IMR-90 (cell line): ENCODE results near the gene CEMIP2. TPM values are rescaled to one million over a fixed set of nuclear protein-coding genes. Genes with fewer than 3 reads are reported as not detected.

Source experiments
- ATAC-seq: fragments of 200-7000 bp; cut with Tn5 transposase; 2 replicates; pipeline ENCODE4 v1.9.1; 2020; ENCODE audit warnings: low read depth, mild to moderate bottlenecking, moderate library complexity
- BruUV-seq: library from RNA; stranded (reverse); fragments of 400-500 nt; replicated peaks from 2 replicates; lab custom pipeline; 2021; lab: Mats Ljungman, UMichigan
- CTCF ChIA-PET: fragments of 300-600 bp; formaldehyde crosslinking; extraction: SDS; loops from one replicate; lab custom pipeline; 2021; ENCODE audit warnings: antibody characterized with exemption; lab: Yijun Ruan, JAX
- POLR2A ChIA-PET: fragments of 300-600 bp; sonication (Branson Sonifier 250); formaldehyde crosslinking; loops from one replicate; lab custom pipeline; 2022; ENCODE audit warnings: antibody characterized with exemption; ENCODE audit not compliant: unreplicated experiment; lab: Charles Lee
- DNase-seq: peaks from one replicate; pipeline ENCODE4 v3.0.0; 2013
- H2AFZ ChIP-seq: replicated peaks from 2 replicates; pipeline ENCODE3; 2013; ENCODE audit warnings: low read length, mild to moderate bottlenecking; ENCODE audit not compliant: poor library complexity
- H2AK5ac ChIP-seq: 2 replicates; pipeline ENCODE4 v1.6.1; 2013; ENCODE audit warnings: low read depth, low read length, inconsistent platforms
- H2AK9ac ChIP-seq: replicated peaks from 2 replicates; pipeline ENCODE3; 2013; ENCODE audit warnings: mild to moderate bottlenecking, low read depth, low read length, moderate library complexity; ENCODE audit not compliant: poor library complexity
- H2BK120ac ChIP-seq: 2 replicates; pipeline ENCODE4 v1.6.1; 2013; ENCODE audit warnings: low read depth, low read length, inconsistent platforms
- H2BK15ac ChIP-seq: 3 replicates; pipeline ENCODE4 v1.6.1; 2013; ENCODE audit warnings: low read depth, low read length, inconsistent platforms
- H2BK20ac ChIP-seq: 2 replicates; pipeline ENCODE4 v1.6.1; 2013; ENCODE audit warnings: low read depth, mild to moderate bottlenecking, inconsistent platforms, low read length, moderate library complexity
- H2BK5ac ChIP-seq: 2 replicates; pipeline ENCODE4 v1.6.1; 2013; ENCODE audit warnings: mild to moderate bottlenecking, low read depth, low read length, inconsistent platforms; ENCODE audit not compliant: poor library complexity, severe bottlenecking
- H3K14ac ChIP-seq: replicated peaks from 2 replicates; pipeline ENCODE4 v1.6.1; 2013; ENCODE audit warnings: low read depth, low read length, inconsistent platforms
- H3K18ac ChIP-seq: 2 replicates; pipeline ENCODE4 v1.6.1; 2013; ENCODE audit warnings: low read depth, low read length, control low read depth
- H3K23ac ChIP-seq: 2 replicates; pipeline ENCODE4 v1.6.1; 2013; ENCODE audit warnings: low read depth, low read length, inconsistent platforms
- H3K27ac ChIP-seq: 2 replicates; pipeline ENCODE4 v1.5.1; 2013; ENCODE audit warnings: mild to moderate bottlenecking, control low read depth, low read length; ENCODE audit not compliant: insufficient read depth
- H3K27me3 ChIP-seq: 2 replicates; pipeline ENCODE4 v1.6.1; 2013; ENCODE audit warnings: low read length; ENCODE audit not compliant: control insufficient read depth, insufficient read depth
- H3K36me3 ChIP-seq: 2 replicates; pipeline ENCODE4 v1.6.1; 2013; ENCODE audit warnings: low read length, mixed read lengths; ENCODE audit not compliant: control insufficient read depth, insufficient read depth
- H3K4ac ChIP-seq: 2 replicates; pipeline ENCODE4 v1.6.1; 2013; ENCODE audit warnings: low read depth, low read length, inconsistent platforms
- H3K4me1 ChIP-seq: 2 replicates; pipeline ENCODE4 v1.6.1; 2013; ENCODE audit warnings: low read length, mixed read lengths; ENCODE audit not compliant: control insufficient read depth, insufficient read depth
- H3K4me2 ChIP-seq: 2 replicates; pipeline ENCODE4 v1.6.1; 2013; ENCODE audit warnings: low read depth, mild to moderate bottlenecking, control low read depth, low read length, moderate library complexity
- H3K4me3 ChIP-seq: 2 replicates; pipeline ENCODE4 v1.5.1; 2013; ENCODE audit warnings: low read depth, mild to moderate bottlenecking, control low read depth, low read length, moderate library complexity; ENCODE audit not compliant: insufficient read depth
- H3K56ac ChIP-seq: 2 replicates; pipeline ENCODE4 v1.6.1; 2013; ENCODE audit warnings: low read length, inconsistent platforms; ENCODE audit not compliant: insufficient read depth; ENCODE audit errors: extremely low read depth
- H3K79me1 ChIP-seq, 2 experiments: 2 replicates each; pipeline ENCODE4 v1.6.1; 2013; ENCODE audit warnings: low read length in 2 of 2, inconsistent platforms in 1 of 2, low read depth in 1 of 2
- H3K9ac ChIP-seq: 2 replicates; pipeline ENCODE4 v1.6.1; 2013; ENCODE audit warnings: low read depth, low read length, control low read depth
- H3K9me1 ChIP-seq: 2 replicates; pipeline ENCODE4 v1.6.1; 2013; ENCODE audit warnings: low read length, inconsistent platforms; ENCODE audit not compliant: insufficient read depth
- H3K9me3 ChIP-seq: 2 replicates; pipeline ENCODE4 v1.6.1; 2013; ENCODE audit warnings: low read length; ENCODE audit not compliant: control insufficient read depth, insufficient read depth
- H4K20me1 ChIP-seq: 2 replicates; pipeline ENCODE4 v1.6.1; 2013; ENCODE audit warnings: low read length, inconsistent platforms; ENCODE audit not compliant: insufficient read depth
- H4K5ac ChIP-seq: 2 replicates; pipeline ENCODE4 v1.6.1; 2013; ENCODE audit warnings: mild to moderate bottlenecking, low read depth, low read length, control low read depth
- H4K8ac ChIP-seq, 2 experiments: 2 replicates each; pipeline ENCODE4 v1.6.1; 2013; ENCODE audit warnings: low read depth in 2 of 2, low read length in 2 of 2, control low read depth in 1 of 2, inconsistent platforms in 1 of 2
- H4K91ac ChIP-seq: 2 replicates; pipeline ENCODE4 v1.6.1; 2013; ENCODE audit warnings: low read depth, low read length, inconsistent platforms; ENCODE audit not compliant: insufficient read depth
- BHLHE40 ChIP-seq: fragments of 150-350 bp; IDR thresholded peaks from 2 replicates; pipeline ENCODE4 v1.6.1; 2016; ENCODE audit warnings: mild to moderate bottlenecking, low read depth, low read length
- CEBPB ChIP-seq: IDR thresholded peaks from 2 replicates; pipeline ENCODE4 v1.6.1; 2012; ENCODE audit warnings: low read depth, low read length, improper control_type of control experiment
- CHD1 ChIP-seq: IDR thresholded peaks from 2 replicates; pipeline ENCODE4 v1.6.1; 2012; ENCODE audit warnings: low read depth, low read length, improper control_type of control experiment
- CTCF ChIP-seq: conservative IDR thresholded peaks from 2 replicates; pipeline ENCODE4 v1.5.1; 2012; ENCODE audit warnings: mild to moderate bottlenecking, low read depth, low read length, improper control_type of control experiment
- MAFK ChIP-seq: IDR thresholded peaks from 2 replicates; pipeline ENCODE4 v1.6.1; 2012; ENCODE audit warnings: low read depth, low read length, improper control_type of control experiment
- NFE2L2 ChIP-seq: fragments of 150-350 bp; IDR thresholded peaks from 2 replicates; pipeline ENCODE4 v1.6.1; 2016; ENCODE audit warnings: low read depth, mild to moderate bottlenecking, low read length
- RFX5 ChIP-seq: IDR thresholded peaks from 2 replicates; pipeline ENCODE4 v1.8.0; 2012; ENCODE audit warnings: low read depth, mild to moderate bottlenecking, low read length, moderate library complexity
- SMC3 ChIP-seq: fragments of 150-350 bp; IDR thresholded peaks from 2 replicates; pipeline ENCODE4 v1.6.1; 2016; ENCODE audit warnings: low read depth, mild to moderate bottlenecking, antibody characterized with exemption, low read length, moderate library complexity
- USF2 ChIP-seq: fragments of 150-350 bp; IDR thresholded peaks from 2 replicates; pipeline ENCODE4 v1.6.1; 2017; ENCODE audit warnings: mild to moderate bottlenecking, antibody characterized with exemption, low read length, low read depth
- WGBS, 2 experiments: methylation state at CpG; one replicate each; pipeline versions ENCODE4 v1.1.5 to v1.1.7; 2013; ENCODE audit warnings: missing lambda C conversion rate in 2 of 2; ENCODE audit not compliant: insufficient read length in 1 of 2; ENCODE audit errors: extremely low coverage in 2 of 2; 5-methylcytosine and 5-hydroxymethylcytosine counted together
- dilution Hi-C: fragments of 300-500 bp; cut with HindIII; formaldehyde crosslinking; loops from one replicate; pipeline ENCODE4 v1.14.3; 2018; ENCODE audit warnings: low sequenced_read_pairs; ENCODE audit not compliant: unreplicated experiment
- in situ Hi-C: fragments of 300-500 bp; cut with MboI; formaldehyde crosslinking; loops from 3 replicates; pipeline ENCODE4 v1.14.3; 2019; ENCODE audit warnings: low sequenced_read_pairs, inconsistent platforms, mixed read lengths
- intact Hi-C: fragments of 100-400 bp; cut with micrococcal nuclease; formaldehyde crosslinking; loops from 2 replicates; pipeline ENCODE4 v1.10.0; 2022
- polyA plus RNA-seq, 3 experiments: library from polyadenylated mRNA; depleted of rRNA; stranded (reverse); fragments of >200 nt; gene quantifications; 2 replicates each; pipeline ENCODE4 v1.2.3, GENCODE V29; 2012; ENCODE audit warnings: low replicate concordance in 1 of 3
- total RNA-seq: library from RNA; depleted of rRNA; stranded (reverse); fragments of >200 nt; gene quantifications from 2 replicates; pipeline ENCODE4 v1.2.3, GENCODE V29; 2012

Gene CEMIP2
- total and polyA plus RNA-seq, 2 of the 4 experiments (the other 2 are of a cell fraction): 65.2 to 67.4 TPM

GRCh38 chr9:71656496-71656895, 111.8 kb downstream of the CEMIP2 start:
- dilution Hi-C loops: no loop called here
- POLR2A ChIA-PET: no interaction called here
- BruUV-seq: no TSS peak
- Histone ChIP-seq H3K14ac (no peak overlapping the region), H2AK5ac (no peak overlapping the region), H3K4me1 (no peaks in the 10 kb centered on the region), H3K23ac (no peak overlapping the region), H4K8ac (no peak overlapping the region), H4K91ac (no peak overlapping the region), H2BK20ac (no peak overlapping the region), H3K4ac (no peak overlapping the region), H3K27ac (no peak overlapping the region), H3K4me2 (no peak overlapping the region), H3K27me3 (peaks cover 11% of the 10 kb centered on the region; the same call in 1 of the 2 replicates), H2AFZ (no peak overlapping the region), H3K36me3 (no peaks in the 10 kb centered on the region), H3K56ac (no peak overlapping the region), H2AK9ac (no peak overlapping the region), H2BK15ac (no peak overlapping the region), H3K4me3 (no peak overlapping the region), H2BK120ac (no peak overlapping the region), H2BK5ac (no peak overlapping the region), H4K5ac (no peak overlapping the region), H3K9me1 (no peaks in the 10 kb centered on the region), H3K9me3 (no peaks in the 10 kb centered on the region), H3K79me1 (no peaks in the 10 kb centered on the region), H4K20me1 (no peaks in the 10 kb centered on the region), H3K18ac (no peak overlapping the region), H3K9ac (no peak overlapping the region)
- TF ChIP-seq CTCF: no peak
- TF ChIP-seq NFE2L2: no peak
- TF ChIP-seq BHLHE40: no peak
- TF ChIP-seq CHD1: no peak
- no peak for TF ChIP-seq RFX5
- TF ChIP-seq MAFK: no peak
- TF ChIP-seq USF2: no peak
- TF ChIP-seq CEBPB: no peak
- TF ChIP-seq SMC3: no peak
- WGBS, 2 experiments: no CpG with 5 or more reads among the region's 1 CpG
- no peak for DNase-seq
- no peak for ATAC-seq
- CTCF ChIA-PET: no interaction called here
- in situ Hi-C loops: no loop called here
- intact Hi-C loops: no loop called here
